ENCODE data around the gene TNKS1BP1.

GRCh38 chr11:57278721-57279095, 46.0 kb downstream of the TNKS1BP1 start:
- TF ChIP-seq POLR2AphosphoS5 (IDR thresholded peaks at IDR 0.05) (no peak), CTCF (IDR thresholded peaks at IDR 0.05) (no peak), POLR2A (IDR thresholded peaks at IDR 0.05) (no peak), EP300 (IDR thresholded peaks at IDR 0.05) (no peak)
